ENCODE measurements around the gene DCAF11.

DCAF11 gene

DNA sequence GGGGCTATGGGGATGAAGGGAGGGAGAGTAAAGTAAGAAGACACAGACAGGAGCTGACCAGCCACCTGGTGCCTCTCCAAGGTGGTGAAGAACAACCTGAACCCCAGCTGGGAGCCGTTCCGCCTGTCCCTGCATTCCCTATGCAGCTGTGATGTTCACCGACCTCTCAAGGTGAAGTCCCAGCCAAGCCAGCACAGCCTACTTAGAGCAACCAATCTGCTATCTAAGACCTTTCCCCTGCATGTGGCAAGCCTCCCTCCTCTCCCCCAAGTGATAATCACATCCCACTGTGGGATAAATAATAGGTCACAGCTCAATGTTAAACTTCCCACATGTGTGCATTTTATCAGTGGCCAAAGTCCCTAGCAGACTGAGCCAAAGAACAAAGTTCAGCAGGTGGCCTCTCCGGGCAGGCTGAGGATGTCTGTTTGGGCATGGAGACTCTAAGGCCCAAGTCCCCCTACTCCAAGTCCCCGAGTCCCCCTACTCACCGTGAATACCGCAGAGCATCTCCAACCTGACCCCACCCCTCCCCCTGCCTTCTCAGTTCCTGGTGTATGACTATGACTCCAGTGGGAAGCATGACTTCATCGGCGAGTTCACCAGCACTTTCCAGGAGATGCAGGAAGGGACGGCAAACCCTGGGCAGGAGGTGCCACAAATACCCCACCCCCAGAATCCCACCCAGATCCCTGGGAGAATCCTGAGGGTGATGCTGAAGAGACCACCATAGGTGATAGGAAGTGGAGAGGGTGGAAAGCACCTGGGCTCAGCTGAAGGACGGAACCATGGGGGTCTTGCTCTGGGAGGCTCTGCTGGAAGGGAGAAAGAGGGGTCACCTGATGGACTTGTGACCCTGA is 39.7 kb upstream of the DCAF11 start:
- H3K4me3 ChIP-seq (ENCODE audit: low read depth, low read length) = no peak overlapping the region
- TF ChIP-seq, protein P1, sequence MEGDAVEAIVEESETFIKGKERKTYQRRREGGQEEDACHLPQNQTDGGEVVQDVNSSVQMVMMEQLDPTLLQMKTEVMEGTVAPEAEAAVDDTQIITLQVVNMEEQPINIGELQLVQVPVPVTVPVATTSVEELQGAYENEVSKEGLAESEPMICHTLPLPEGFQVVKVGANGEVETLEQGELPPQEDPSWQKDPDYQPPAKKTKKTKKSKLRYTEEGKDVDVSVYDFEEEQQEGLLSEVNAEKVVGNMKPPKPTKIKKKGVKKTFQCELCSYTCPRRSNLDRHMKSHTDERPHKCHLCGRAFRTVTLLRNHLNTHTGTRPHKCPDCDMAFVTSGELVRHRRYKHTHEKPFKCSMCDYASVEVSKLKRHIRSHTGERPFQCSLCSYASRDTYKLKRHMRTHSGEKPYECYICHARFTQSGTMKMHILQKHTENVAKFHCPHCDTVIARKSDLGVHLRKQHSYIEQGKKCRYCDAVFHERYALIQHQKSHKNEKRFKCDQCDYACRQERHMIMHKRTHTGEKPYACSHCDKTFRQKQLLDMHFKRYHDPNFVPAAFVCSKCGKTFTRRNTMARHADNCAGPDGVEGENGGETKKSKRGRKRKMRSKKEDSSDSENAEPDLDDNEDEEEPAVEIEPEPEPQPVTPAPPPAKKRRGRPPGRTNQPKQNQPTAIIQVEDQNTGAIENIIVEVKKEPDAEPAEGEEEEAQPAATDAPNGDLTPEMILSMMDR (IDR thresholded peaks at IDR 0.05; ENCODE audit: insufficient read depth, low read depth, low read length, missing control alignments) = no peak
- no peak for DNase-seq (ENCODE audit: low read depth)

DNA sequence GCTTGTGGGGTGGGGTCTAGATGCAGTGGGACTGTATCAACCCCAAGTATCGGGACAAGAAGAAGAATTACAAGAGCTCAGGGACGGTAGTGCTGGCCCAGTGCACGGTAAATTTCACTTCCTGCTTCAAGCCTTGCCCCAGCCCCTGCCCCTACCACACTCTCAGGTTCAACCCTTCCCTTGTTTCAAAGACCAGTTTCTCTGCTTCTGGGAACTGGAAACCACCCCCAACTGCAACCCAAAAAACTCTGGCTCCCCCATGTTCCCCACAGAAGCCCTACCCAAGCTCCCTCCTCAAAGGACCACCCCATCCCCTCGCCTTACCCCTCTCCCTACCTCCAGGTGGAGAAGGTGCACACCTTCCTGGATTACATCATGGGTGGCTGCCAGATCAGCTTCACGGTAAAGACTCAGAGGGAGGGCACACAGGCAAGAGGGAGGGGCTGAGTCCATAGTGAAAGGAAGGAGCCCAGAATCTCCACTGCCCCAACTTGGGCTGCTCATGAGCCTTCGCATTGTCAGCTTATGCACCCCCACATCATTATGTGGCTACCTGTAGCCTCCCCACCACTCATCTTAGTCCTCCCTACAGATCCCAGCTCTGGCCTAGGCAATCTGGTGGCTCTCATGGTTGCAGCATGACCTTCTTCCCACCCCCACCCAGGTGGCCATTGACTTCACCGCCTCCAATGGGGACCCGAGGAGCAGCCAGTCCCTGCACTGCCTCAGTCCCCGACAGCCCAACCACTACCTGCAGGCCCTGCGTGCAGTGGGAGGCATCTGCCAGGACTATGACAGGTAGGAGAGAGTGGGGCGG is 38.9 kb upstream of the DCAF11 start:
- no peak overlapping the region for H3K4me3 ChIP-seq (ENCODE audit: low read depth, low read length)
- TF ChIP-seq, protein P1 (IDR thresholded peaks at IDR 0.05; ENCODE audit: insufficient read depth, low read depth, low read length, missing control alignments) = no peak
- peak; percentile 59 for DNase-seq (ENCODE audit: low read depth)

DNA sequence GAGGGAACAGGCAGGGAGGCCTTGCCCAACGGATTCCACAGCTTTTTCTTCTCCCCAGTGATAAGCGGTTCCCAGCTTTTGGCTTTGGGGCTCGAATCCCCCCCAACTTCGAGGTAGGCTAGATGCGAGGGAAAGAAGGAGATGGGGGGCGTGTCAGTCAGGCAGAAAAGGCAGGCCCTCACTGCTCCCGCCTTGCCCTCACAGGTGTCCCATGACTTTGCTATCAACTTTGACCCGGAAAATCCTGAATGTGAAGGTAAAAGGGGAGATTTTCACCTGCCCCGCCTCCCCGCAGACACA is 38.3 kb upstream of the DCAF11 start:
- H3K4me3 ChIP-seq (ENCODE audit: low read depth, low read length) = no peak overlapping the region
- DNase-seq (ENCODE audit: low read depth) = no peak
- TF ChIP-seq, protein P1 (IDR thresholded peaks at IDR 0.05; ENCODE audit: insufficient read depth, low read depth, low read length, missing control alignments) = no peak

DNA sequence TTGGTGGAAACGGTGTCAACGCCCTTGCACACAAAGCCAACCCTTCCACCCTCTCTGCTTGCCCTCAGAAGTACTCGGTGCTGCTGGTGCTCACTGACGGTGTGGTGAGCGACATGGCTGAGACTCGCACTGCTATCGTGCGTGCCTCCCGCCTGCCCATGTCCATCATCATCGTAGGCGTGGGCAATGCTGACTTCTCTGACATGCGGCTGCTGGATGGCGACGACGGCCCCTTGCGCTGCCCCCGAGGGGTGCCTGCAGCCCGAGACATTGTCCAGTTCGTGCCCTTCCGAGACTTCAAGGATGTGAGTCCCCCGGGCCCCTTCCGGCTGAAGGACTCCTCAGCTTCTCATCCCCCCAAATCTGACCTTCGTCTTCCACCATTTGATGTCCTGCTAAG is 37.5 kb upstream of the DCAF11 start:
- DNase-seq (ENCODE audit: low read depth) = no peak
- TF ChIP-seq, protein P1 (IDR thresholded peaks at IDR 0.05; ENCODE audit: insufficient read depth, low read depth, low read length, missing control alignments) = no peak
- H3K4me3 ChIP-seq (ENCODE audit: low read depth, low read length) = no peak overlapping the region

DNA sequence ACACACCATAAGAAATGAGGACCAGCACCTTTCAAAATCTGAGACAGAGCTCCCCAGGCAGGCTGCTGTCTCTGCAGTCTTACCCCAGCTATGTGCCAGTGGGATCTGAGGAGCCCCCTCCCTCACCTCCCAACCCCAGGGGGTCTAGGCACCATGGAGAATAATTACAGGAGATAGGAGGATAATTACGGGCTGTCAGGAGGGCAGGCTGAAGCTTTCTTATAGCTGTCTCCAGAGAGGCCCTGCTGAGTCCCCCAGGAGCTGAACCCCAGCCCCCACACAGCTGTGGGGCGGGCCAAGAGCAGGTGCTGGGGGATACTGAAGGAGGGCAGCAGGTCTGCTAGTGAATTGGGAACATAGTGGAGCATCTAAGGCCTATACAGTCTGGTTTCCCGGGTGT is 36.4 kb upstream of the DCAF11 start:
- no peak for DNase-seq (ENCODE audit: low read depth)
- TF ChIP-seq, protein P1 (IDR thresholded peaks at IDR 0.05; ENCODE audit: insufficient read depth, low read depth, low read length, missing control alignments) = no peak
- H3K4me3 ChIP-seq (ENCODE audit: low read depth, low read length) = no peak overlapping the region

DNA sequence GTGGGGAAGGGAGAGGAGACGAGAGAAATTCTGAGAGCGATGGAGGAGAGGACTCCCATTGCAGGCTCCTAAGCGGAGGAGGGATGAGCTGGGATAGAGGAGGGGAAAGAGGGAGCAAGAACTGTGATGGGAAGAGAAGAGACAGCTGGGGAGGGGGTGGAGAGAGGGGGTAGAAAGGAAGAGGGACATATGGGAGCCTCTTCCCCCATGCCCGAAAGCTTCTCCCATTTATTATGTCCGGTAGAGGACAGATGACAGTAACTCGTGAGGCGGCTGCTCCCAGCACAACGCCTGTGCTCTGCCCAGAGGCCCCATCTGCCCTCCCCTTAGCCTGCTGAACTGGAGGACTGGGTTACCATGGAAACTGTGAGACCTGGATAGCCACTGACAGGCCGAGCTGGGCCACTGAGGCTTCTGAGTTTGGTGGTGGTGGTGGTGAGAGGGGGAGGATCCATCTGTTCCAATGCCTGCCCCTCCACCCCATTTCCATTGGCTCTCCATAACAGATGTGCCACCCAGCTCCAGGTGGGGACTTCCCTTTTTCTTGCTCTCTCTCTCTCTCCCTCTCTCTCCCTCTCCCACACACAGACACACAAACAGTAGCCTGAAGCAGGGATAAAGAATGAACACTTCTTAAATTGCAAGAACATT is 35.0 kb upstream of the DCAF11 start:
- no peak for DNase-seq (ENCODE audit: low read depth)
- TF ChIP-seq, protein P1 (IDR thresholded peaks at IDR 0.05; ENCODE audit: insufficient read depth, low read depth, low read length, missing control alignments) = no peak
- no peak overlapping the region for H3K4me3 ChIP-seq (ENCODE audit: low read depth, low read length)
